Suprapubic skin (tissue), 4 donors: Measurements from ENCODE around the gene SNW1.

ENCODE experiments used
- POLR2A ChIP-seq, 2 donors: fragments of 450-650 bp; IDR thresholded peaks; one replicate each; pipeline ENCODE4 v1.6.1; 2017; ENCODE audit warnings: antibody characterized with exemption in 2 of 2, mild to moderate bottlenecking in 2 of 2, moderate library complexity in 2 of 2
- POLR2AphosphoS5 ChIP-seq, 3 donors: sonication (generic); formaldehyde crosslinking; IDR thresholded peaks; one replicate each; pipeline ENCODE4 v1.6.1; 2017; ENCODE audit warnings: antibody characterized with exemption in 3 of 3
- TF ChIP-seq, protein P1 (sequence below), 2 donors: fragments of 200-600 bp in 1 of 2; fragments of 450-650 bp in 1 of 2; sonication (generic) in 1 of 2; IDR thresholded peaks; one replicate each; pipeline ENCODE4 v1.5.1; 2016 to 2019; ENCODE audit warnings: antibody characterized with exemption in 2 of 2, mild to moderate bottlenecking in 1 of 2, moderate library complexity in 1 of 2

DNA sequence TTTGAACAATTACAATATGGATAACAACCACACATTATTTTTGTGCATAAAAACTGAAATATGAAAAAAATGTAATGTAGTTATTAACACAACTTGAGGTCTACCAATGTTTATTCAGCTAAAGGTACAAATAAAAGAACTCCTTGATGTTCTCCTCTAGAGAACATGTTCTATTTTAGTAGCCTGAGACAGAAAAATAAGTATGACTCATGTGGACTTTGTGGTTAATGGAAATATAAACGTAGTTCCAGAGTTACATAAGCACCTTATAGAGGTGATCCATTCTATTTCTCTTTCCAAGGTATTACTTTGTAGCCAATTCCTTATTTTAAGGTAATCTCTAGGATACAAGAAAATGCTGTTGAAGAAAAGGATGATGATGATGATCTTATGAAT is 78.8 kb downstream of the SNW1 start:
- TF ChIP-seq, protein P1, sequence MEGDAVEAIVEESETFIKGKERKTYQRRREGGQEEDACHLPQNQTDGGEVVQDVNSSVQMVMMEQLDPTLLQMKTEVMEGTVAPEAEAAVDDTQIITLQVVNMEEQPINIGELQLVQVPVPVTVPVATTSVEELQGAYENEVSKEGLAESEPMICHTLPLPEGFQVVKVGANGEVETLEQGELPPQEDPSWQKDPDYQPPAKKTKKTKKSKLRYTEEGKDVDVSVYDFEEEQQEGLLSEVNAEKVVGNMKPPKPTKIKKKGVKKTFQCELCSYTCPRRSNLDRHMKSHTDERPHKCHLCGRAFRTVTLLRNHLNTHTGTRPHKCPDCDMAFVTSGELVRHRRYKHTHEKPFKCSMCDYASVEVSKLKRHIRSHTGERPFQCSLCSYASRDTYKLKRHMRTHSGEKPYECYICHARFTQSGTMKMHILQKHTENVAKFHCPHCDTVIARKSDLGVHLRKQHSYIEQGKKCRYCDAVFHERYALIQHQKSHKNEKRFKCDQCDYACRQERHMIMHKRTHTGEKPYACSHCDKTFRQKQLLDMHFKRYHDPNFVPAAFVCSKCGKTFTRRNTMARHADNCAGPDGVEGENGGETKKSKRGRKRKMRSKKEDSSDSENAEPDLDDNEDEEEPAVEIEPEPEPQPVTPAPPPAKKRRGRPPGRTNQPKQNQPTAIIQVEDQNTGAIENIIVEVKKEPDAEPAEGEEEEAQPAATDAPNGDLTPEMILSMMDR (IDR thresholded peaks at IDR 0.05): no peak
- TF ChIP-seq POLR2A (IDR thresholded peaks at IDR 0.05) (no peak), POLR2AphosphoS5 (IDR thresholded peaks at IDR 0.05) (no peak)
